ENCODE results near the gene ZNHIT2.

The ZNHIT2 gene

GRCh38 chr11:65083134-65083833 is 34.2 kb downstream of the ZNHIT2 start:
- TF ChIP-seq CREB1 (IDR thresholded peaks at IDR 0.05; ENCODE audit: low read depth) (no peak), ZBTB7A (IDR thresholded peaks at IDR 0.05; ENCODE audit: low read depth) (no peak), CEBPB (IDR thresholded peaks at IDR 0.05) (no peak), TCF12 (IDR thresholded peaks at IDR 0.05; ENCODE audit: low read depth) (no peak), EGR1 (IDR thresholded peaks at IDR 0.05) (no peak), TAF1 (IDR thresholded peaks at IDR 0.05; ENCODE audit: low read depth) (no peak), MAX (IDR thresholded peaks at IDR 0.05) (no peak), NFIC (IDR thresholded peaks at IDR 0.05) (no peak), YY1 (IDR thresholded peaks at IDR 0.05; ENCODE audit: low read depth) (no peak)

- TF ChIP-seq YY1 (IDR thresholded peaks at IDR 0.05; ENCODE audit: low read depth) = peak; percentile 47; the same call in 1 of the 2 replicates
- TF ChIP-seq ZBTB7A (IDR thresholded peaks at IDR 0.05; ENCODE audit: low read depth) = no peak
- no peak for TF ChIP-seq CEBPB (IDR thresholded peaks at IDR 0.05)
- TF ChIP-seq, protein P1, sequence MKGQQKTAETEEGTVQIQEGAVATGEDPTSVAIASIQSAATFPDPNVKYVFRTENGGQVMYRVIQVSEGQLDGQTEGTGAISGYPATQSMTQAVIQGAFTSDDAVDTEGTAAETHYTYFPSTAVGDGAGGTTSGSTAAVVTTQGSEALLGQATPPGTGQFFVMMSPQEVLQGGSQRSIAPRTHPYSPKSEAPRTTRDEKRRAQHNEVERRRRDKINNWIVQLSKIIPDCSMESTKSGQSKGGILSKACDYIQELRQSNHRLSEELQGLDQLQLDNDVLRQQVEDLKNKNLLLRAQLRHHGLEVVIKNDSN (IDR thresholded peaks at IDR 0.05) = no peak
- TF ChIP-seq EGR1 (IDR thresholded peaks at IDR 0.05) = no peak
- TF ChIP-seq EP300 (IDR thresholded peaks at IDR 0.05; ENCODE audit: borderline replicate concordance) = no peak
- no peak for TF ChIP-seq TAF1 (IDR thresholded peaks at IDR 0.05; ENCODE audit: low read depth)
- no peak for TF ChIP-seq MAX (IDR thresholded peaks at IDR 0.05)
These were observed 38.6 kb downstream of the ZNHIT2 start for GRCh38 chr11:65078786-65079342.

- TF ChIP-seq TEAD4 (IDR thresholded peaks at IDR 0.05) = no peak
- peak; percentile 41 for TF ChIP-seq RAD21 (IDR thresholded peaks at IDR 0.05; ENCODE audit: low read depth)
These were observed 39.4 kb downstream of the ZNHIT2 start for GRCh38 chr11:65078151-65078550.

- TF ChIP-seq TEAD4 (IDR thresholded peaks at IDR 0.05) (no peak), EGR1 (IDR thresholded peaks at IDR 0.05) (no peak), EP300 (IDR thresholded peaks at IDR 0.05; ENCODE audit: borderline replicate concordance) (no peak), CEBPB (IDR thresholded peaks at IDR 0.05) (no peak), CREB1 (IDR thresholded peaks at IDR 0.05; ENCODE audit: low read depth) (no peak), NFIC (IDR thresholded peaks at IDR 0.05) (no peak), RAD21 (IDR thresholded peaks at IDR 0.05; ENCODE audit: low read depth) (no peak), ZBTB7A (IDR thresholded peaks at IDR 0.05; ENCODE audit: low read depth) (no peak), YY1 (IDR thresholded peaks at IDR 0.05; ENCODE audit: low read depth) (no peak), MAX (IDR thresholded peaks at IDR 0.05) (no peak), FOXM1 (IDR thresholded peaks at IDR 0.05; ENCODE audit: borderline replicate concordance, low read depth) (no peak), TCF12 (IDR thresholded peaks at IDR 0.05; ENCODE audit: low read depth) (no peak), TAF1 (IDR thresholded peaks at IDR 0.05; ENCODE audit: low read depth) (no peak)
- TF ChIP-seq, protein P2, sequence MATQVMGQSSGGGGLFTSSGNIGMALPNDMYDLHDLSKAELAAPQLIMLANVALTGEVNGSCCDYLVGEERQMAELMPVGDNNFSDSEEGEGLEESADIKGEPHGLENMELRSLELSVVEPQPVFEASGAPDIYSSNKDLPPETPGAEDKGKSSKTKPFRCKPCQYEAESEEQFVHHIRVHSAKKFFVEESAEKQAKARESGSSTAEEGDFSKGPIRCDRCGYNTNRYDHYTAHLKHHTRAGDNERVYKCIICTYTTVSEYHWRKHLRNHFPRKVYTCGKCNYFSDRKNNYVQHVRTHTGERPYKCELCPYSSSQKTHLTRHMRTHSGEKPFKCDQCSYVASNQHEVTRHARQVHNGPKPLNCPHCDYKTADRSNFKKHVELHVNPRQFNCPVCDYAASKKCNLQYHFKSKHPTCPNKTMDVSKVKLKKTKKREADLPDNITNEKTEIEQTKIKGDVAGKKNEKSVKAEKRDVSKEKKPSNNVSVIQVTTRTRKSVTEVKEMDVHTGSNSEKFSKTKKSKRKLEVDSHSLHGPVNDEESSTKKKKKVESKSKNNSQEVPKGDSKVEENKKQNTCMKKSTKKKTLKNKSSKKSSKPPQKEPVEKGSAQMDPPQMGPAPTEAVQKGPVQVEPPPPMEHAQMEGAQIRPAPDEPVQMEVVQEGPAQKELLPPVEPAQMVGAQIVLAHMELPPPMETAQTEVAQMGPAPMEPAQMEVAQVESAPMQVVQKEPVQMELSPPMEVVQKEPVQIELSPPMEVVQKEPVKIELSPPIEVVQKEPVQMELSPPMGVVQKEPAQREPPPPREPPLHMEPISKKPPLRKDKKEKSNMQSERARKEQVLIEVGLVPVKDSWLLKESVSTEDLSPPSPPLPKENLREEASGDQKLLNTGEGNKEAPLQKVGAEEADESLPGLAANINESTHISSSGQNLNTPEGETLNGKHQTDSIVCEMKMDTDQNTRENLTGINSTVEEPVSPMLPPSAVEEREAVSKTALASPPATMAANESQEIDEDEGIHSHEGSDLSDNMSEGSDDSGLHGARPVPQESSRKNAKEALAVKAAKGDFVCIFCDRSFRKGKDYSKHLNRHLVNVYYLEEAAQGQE (IDR thresholded peaks at IDR 0.05; ENCODE audit: low read depth) = no peak
- TF ChIP-seq, protein P1 (IDR thresholded peaks at IDR 0.05) = no peak
These were observed 40.0 kb downstream of the ZNHIT2 start for GRCh38 chr11:65077451-65077850.

DNA sequence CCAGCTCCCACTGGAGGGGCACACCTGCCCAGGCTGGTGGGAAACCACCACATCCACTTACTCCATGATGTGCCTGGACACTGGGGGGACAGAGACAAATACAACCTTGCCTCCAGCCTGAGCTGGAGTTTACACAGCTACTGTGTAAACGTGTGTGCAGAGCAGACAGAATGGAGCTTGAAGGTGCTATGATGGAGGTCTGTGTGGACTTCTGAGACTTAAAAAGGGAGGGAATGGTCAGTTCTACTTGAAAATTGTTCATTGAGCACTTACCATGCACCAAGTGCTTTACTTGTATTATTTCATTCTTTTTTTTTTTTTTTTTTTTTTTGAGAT is 44.9 kb downstream of the ZNHIT2 start:
- TF ChIP-seq MAX (IDR thresholded peaks at IDR 0.05) (no peak), RAD21 (IDR thresholded peaks at IDR 0.05; ENCODE audit: low read depth) (no peak), CEBPB (IDR thresholded peaks at IDR 0.05) (no peak), EP300 (IDR thresholded peaks at IDR 0.05; ENCODE audit: borderline replicate concordance) (no peak), FOXM1 (IDR thresholded peaks at IDR 0.05; ENCODE audit: borderline replicate concordance, low read depth) (no peak)
- TF ChIP-seq, protein P2 (IDR thresholded peaks at IDR 0.05; ENCODE audit: low read depth) = no peak
